Epithelial cell of proximal tubule (primary cell): Measurements from ENCODE around the gene ORM1. TPM values are rescaled to one million over a fixed set of nuclear protein-coding genes. Genes with fewer than 3 reads are reported as not detected.
A peak's percentile ranks its signal among the peaks of the same experiment; 100 is the strongest.

Source experiments
- DNase-seq: peaks from one replicate; pipeline ENCODE4 v3.0.0-alpha.2; 2011; ENCODE audit warnings: low read depth
- H3K4me3 ChIP-seq: 2 replicates; pipeline ENCODE4 v1.5.1; 2011; ENCODE audit warnings: low read depth, mild to moderate bottlenecking, low read length
- total RNA-seq: library from RNA; depleted of rRNA; stranded (reverse); fragments of >200 nt; gene quantifications from 2 replicates; pipeline ENCODE4 v1.2.3, GENCODE V29; 2015
- TF ChIP-seq, protein P1 (sequence below): conservative IDR thresholded peaks from 2 replicates; pipeline ENCODE4 v1.5.1; 2012; ENCODE audit warnings: low read depth, mild to moderate bottlenecking, low read length

ORM1 gene
- total RNA-seq, 1 donor from 2014 or later, result not detected

DNA sequence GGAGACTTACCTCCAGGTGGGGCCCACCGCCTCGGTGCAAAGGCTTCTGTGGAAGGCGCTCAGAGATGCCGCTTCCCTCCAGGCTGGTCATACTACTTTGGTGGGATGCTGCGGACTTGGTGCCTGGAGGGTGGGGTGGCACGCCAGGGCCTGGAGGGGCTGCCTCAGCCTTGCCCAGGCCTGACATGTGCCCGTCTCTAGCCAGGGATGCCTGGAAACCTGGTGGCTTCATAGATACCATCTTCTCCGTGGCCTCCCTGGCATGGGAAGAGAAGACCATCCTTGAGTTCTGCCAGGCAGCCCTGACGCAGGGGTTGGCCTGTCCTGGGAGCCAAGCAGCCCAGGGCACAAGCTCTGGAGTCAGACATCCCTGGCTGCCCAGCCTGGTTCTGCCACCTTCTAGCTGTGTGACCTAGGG lies 35.0 kb downstream of the ORM1 start:
- no peak overlapping the region for H3K4me3 ChIP-seq
- DNase-seq, result no peak
- TF ChIP-seq, protein P1, sequence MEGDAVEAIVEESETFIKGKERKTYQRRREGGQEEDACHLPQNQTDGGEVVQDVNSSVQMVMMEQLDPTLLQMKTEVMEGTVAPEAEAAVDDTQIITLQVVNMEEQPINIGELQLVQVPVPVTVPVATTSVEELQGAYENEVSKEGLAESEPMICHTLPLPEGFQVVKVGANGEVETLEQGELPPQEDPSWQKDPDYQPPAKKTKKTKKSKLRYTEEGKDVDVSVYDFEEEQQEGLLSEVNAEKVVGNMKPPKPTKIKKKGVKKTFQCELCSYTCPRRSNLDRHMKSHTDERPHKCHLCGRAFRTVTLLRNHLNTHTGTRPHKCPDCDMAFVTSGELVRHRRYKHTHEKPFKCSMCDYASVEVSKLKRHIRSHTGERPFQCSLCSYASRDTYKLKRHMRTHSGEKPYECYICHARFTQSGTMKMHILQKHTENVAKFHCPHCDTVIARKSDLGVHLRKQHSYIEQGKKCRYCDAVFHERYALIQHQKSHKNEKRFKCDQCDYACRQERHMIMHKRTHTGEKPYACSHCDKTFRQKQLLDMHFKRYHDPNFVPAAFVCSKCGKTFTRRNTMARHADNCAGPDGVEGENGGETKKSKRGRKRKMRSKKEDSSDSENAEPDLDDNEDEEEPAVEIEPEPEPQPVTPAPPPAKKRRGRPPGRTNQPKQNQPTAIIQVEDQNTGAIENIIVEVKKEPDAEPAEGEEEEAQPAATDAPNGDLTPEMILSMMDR, result no peak

DNA sequence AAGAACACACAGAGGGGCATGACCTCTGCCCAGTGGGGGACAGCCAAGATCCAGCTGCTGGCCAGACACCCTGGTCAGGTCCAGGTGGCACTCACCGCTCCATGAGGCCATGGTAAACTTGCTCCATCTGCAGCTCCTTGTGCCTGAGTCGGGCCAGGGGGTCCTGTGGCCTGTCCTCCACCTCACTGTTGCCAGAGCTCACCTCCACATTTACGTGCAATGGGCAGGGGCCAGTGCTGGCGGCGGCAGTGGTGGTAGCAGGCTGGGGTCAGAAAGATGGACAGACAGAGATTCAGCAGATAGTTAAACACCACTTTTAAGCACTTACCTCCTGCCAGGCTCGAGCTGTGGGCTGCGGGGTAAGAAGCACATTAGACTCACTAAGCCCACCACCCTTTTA lies 36.9 kb downstream of the ORM1 start:
- no peak for DNase-seq
- TF ChIP-seq, protein P1, result no peak
- H3K4me3 ChIP-seq, result no peak overlapping the region

DNA sequence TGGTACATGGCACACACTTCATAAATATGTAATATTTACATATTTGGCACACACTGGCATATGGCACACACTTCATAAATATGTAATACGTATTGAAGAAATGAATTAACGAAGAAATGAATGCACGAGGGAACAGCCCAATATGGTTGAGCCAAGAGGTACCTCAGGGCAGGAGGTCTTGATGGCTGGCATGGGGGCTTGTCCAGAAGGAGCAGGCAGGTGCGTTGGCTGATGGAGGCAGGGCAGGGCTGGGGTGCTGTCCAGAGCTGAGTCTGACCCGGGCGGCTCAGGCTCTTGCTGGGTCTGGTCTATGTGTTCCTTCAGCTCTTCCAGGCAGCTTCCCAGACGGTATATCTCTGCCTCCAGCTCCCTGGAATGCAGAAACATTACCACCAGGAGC lies 38.6 kb downstream of the ORM1 start:
- TF ChIP-seq, protein P1, result no peak
- no peak overlapping the region for H3K4me3 ChIP-seq
- DNase-seq, result no peak

DNA sequence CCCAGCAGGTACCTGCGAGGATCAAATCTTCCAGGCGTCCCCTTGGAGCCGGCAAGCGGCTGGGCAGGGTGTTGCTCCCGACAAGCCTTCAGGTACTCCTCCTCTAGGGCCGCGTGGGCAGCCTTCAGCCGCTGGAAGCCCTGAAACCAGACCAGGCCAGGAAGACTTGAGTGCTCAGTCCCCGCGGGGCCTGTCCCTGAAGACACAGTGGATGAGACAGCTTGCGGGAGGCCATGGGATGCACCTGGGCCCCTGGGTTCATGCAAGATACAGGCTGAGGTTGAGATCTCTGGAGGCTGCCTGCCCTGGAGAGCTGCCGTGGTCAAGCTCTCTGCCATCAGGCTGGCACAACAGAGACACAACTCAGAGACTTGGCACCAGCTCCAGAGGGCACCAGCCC lies 39.5 kb downstream of the ORM1 start:
- DNase-seq, result no peak
- TF ChIP-seq, protein P1, result no peak
- no peak overlapping the region for H3K4me3 ChIP-seq

DNA sequence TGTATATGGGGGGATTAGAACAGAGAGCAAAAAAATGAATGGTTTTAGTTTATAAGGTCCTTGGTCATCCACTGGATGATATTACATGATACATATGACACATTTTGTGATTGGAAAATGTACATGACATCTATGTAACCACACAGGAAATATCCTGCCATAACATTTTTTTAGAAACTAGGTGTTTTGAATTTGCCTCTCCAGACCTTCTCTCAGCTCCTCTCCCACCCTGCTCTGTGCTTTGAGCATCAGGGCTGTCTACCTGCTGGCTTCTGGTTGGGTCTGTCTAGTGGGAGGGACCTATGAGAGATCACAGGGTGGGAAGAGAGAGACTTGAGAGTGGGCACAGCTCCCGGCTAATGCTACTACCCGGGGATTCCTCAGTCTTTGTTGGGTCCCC lies 40.5 kb downstream of the ORM1 start:
- no peak for DNase-seq
- no peak overlapping the region for H3K4me3 ChIP-seq
- TF ChIP-seq, protein P1, result no peak

DNA sequence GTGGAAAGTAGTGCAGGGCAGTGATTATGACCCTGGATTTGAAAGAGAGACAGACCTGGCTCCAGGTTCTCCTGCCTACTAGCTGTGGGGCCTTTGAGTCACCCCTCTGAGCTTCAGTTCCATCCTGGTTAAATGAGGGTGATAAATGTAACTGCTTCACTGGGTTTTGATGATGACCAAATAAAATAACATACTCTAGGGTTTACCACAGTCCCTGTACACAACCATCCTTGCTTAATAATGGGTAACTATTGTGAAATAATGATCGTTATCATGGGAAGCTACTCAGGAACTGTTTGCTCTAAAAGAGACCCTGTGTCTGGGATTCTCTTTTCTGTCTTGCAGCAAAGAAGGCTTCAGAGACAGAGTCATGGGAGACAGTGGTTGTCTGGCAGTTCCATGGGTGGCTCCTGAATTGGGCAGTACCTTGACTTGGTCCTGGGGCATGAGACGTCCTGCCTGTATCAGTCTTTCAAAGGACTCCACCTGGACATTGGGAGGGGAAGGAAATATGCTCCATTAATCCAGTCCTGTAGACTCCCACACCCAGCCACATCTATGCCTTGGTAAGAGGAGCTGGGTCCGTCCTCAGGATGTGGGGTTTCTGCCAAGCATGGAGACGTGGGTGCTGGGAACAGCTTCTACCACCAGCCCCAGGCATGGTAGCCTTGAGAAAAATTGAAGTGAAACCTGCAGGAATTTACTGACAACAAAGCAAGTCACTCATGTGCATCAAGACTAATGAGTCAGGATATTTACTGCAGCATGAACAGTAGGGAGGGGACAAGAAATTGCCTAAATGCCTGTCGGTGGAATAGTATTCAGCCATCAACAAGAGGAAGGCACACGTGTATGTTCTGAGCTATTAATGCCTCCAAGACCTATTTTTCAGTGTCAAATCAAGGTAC lies 41.5 kb downstream of the ORM1 start:
- DNase-seq, result peak; percentile 98
- H3K4me3 ChIP-seq, result no peak overlapping the region
- TF ChIP-seq, protein P1, result no peak

DNA sequence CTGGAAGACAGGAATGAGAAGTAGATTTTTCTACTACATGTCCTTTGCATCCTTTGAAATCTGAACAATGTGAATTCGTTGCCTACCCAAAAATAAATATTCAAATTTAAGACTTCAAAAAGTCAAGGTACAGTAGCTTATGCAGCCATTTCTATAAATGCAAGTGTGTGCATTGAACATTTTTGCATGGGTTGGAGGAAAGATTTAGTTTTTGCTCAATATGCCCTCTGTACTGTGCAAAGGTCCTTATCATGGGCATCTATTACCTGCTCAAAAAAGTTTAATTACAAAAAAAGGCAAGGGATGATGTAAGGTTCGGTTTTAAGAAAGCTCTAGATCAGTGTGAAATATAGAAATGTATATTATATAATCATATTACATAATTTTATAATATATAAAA lies 42.3 kb downstream of the ORM1 start:
- TF ChIP-seq, protein P1, result no peak

More for the DNA sequence above, 42.3 kb downstream of the ORM1 start:
- no peak for DNase-seq
- no peak overlapping the region for H3K4me3 ChIP-seq
